T47D (cell line): Measurements from ENCODE around the gene HBD.

ENCODE experiments used
- DNase-seq, 2 experiments: peaks; one replicate each; pipeline versions ENCODE4 v3.0.0 to v3.0.0-alpha.2; 2011 to 2012; ENCODE audit warnings: low read depth in 1 of 2, low spot score in 1 of 2
- JUND ChIP-seq: IDR thresholded peaks from 2 replicates; pipeline ENCODE4 v1.6.1; 2012; ENCODE audit warnings: low read depth
- in situ Hi-C: cut with HindIII; loops from 2 replicates; pipeline ENCODE4 v1.10.0; 2016; ENCODE audit warnings: low sequenced_read_pairs, low pct_unique_long_range_greater_than_20kb

HBD gene

DNA sequence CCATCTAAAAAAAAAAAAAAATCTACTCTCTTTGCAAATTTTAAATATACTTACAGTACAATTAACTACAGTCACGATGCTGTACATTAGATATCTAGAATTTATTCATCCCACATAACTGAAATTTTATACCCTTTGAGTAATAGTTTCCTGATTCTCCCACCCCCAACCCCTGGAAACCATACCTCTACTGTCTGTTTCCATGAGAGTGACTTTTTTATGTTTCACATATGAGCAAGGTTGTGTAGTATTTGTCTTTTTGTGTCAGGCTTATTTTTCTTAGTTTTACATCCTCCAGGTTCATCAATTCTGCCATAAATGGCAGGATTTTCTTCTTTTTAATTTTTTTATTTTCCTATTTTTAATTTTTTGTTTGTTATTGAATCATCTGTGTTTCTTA is 10.6 kb downstream of the HBD start:
- no peak for TF ChIP-seq JUND
- in situ Hi-C loops = no loop called here
- DNase-seq = no peak

DNA sequence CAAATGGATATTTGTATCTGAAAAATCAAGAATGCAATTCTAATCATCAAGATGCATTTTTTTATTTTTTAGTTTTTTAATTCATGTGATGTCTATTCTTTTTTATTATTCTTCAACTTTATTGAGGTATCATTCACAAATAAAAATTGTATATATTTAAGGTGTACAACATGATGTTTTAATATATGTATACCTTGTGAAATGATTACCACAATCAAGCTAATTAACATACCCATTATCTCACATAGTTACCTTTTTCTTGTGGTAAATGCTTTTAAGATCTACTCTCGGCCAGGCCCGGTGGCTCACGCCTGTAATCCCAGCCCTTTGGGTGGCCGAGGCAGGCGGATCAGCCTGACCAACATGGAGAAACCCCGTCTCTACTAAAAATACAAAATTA is 11.1 kb downstream of the HBD start:
- in situ Hi-C loops = no loop called here
- DNase-seq = no peak
- TF ChIP-seq JUND = no peak

DNA sequence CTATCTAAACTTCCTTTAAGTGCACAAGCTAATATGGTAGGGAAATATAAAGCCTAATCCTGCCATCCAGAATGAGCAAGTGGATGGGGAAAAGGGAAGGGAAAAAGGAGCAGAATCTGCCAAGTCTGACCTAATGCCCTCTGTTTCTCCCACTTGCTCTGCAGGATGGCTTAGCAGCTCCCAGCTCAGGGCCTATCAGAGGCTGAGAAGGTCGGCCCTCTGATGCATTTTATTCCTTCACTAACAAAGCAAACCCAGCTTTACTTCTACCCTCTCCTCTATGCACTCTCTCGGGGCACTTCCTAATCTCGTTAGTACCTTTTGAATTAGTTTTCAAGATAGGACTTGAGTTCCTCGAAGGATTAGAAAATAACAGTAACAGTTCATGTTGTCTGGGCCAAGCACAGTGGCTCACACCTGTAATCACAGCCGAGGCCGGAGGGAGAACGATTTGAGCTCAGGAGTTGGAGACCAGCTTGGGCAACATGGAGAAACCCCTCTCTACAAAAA is 23.9 kb downstream of the HBD start:
- DNase-seq = no peak
- in situ Hi-C loops = no loop called here
- TF ChIP-seq JUND = no peak

DNA sequence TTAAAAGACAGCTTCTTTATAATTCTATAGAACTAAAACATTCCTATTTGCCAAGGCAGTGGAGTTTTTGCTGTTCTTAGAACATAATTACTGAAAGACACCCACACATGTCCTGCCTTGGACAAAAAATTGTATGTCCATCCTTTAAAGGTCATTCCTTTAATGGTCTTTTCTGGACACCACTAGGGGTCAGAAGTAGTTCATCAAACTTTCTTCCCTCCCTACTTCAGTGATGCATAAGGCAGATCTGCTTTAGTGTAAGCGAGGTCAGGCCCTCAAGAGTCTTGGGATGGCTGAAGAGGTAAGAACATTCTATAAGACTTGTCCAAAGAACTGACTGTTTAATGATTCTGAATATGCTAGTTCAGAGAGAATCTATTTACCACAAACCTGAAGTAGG is 29.5 kb downstream of the HBD start:
- TF ChIP-seq JUND = no peak
- in situ Hi-C loops = no loop called here
- DNase-seq = peak; percentile 19 to 51

DNA sequence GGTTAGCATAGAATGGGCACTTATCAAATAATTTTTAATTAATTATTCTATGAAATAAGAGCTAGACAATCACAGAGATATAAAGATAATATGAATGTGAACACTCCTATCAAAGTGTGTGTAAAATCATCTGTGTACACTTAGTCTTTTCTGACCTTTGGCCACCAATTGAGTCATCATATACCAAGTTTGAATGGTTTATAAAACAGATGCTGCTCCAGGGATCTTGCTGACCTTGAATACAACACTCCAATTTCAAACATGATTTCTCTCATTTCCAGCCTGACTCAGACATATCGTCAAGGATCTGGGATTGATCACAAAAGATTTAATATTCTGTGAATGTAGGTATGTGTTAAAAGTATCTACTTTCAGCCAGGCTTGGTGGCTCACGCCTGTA is 30.9 kb downstream of the HBD start:
- TF ChIP-seq JUND = no peak
- no peak for DNase-seq
- in situ Hi-C loops = no loop called here

DNA sequence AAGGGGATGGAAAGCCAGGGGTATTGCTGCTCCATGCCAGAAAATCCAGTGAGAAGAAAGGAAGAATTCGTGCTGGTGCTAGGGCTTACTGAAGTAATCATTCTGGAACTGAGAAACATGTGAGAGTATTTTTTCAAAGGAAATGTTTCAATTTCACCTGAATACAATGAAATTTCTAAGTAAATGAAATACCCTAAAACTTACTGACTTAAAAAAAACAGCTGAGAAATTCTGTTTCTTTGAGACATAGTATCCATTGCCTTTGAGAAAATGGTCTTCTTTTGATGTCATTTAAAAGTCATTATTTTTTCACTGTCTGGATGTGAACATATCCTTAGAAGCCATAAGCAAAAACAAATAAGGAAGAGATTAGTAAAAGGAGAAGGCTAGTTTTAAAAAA is 33.7 kb downstream of the HBD start, which contains the start of gene OR51V1:
TSS of gene OR51V1 (minus strand) at position 101 of the 400 bp plus-strand sequence. CDS start at position 101, 0 bp downstream.
- in situ Hi-C loops = no loop called here
- no peak for DNase-seq
- TF ChIP-seq JUND = no peak

DNA sequence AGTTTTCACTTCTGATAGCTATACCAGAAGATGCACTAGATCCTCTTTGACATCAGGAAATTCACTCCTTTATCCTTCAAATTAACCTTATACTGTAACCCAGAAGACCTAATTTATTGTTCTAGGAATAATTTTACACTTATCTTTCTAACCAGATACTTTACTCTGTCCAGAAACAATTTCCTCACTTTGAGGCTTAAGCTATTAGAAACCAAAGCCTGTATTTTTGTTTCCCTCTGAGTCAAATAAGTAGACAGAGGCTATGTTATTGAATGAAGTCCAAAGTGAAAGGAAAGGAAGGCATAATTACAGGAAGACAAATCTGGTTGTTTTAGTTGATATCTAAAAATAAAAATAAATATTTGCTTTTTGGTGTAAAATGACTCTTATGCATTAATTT is 36.0 kb downstream of the HBD start:
- in situ Hi-C loops = no loop called here
- no peak for TF ChIP-seq JUND
- DNase-seq = no peak

DNA sequence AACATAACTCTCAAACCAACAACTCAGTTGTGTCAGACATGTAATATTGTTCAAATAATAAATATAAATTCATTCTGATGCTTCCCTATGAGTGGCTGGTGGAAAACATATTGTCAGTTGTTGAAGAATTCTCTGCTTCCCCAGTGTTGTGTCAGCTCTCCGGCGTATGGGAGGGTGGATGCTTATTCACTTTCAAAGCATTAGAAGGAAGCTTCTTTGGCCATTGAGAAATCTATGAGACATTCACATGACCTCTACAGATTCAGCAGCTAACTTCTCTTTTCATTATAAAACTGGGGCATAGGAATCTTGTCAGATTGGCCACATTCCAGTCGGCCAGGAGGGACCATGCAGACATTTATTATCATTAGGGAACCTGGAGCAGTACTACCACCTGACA is 36.7 kb downstream of the HBD start:
- TF ChIP-seq JUND = no peak
- DNase-seq = no peak
- in situ Hi-C loops = no loop called here

DNA sequence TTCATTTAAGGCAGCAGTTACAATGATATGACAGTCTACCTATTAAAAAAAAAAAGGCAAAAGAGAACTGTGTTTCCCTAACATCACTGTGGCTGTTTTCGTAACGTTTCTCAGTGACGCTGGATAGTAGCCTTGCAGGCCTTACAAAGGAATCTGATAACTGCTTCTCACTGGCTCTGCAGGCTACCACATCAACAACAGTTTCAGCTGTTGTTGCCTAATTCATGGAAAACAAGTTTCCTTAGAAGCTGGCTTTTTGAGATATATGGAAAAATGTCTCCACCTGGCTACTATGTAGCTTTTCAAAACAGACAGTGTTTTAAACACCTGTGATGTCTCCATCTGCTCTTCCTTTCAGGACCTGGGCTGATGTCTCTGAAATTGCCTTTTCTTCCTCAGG is 37.6 kb downstream of the HBD start:
- in situ Hi-C loops = no loop called here
- no peak for TF ChIP-seq JUND
- no peak for DNase-seq

DNA sequence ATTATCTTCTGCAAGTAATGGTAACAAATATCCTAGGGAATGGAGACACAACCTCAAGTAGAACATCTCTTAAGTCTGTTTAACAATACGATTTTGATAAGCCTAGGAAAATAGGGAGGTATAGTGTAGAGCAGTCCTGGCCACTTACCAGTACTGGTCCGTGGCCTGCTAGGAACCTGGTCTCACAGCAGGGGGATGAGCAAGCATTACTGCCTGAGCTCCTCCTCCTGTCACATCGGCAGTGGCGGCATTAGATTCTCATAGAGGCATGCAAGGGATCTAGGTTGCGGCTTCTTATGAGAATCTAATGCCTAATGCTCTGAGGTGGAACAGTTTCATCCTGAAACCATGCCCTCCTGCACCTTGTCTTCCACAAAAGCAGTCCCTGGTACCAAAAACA is 38.2 kb downstream of the HBD start:
- TF ChIP-seq JUND = no peak
- in situ Hi-C loops = no loop called here
- DNase-seq = no peak

DNA sequence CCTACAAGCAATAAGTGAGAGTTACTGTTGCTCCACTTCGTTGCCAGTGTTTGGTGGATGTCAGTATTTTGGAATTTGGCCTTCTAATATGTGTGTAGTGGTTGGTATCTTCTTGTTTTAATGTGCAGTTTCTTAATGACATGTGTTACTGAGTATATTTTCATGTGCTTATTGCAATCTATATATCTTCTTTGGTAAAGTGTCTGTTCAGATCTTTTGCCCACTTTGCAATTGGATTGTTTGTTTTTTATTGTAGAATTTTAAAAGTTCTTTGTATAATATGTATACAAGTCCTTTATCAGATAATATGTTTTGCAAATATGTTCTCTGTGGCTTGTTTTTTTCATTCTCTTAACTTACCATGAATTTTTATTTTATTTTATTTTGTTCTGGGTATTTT is 41.5 kb downstream of the HBD start:
- no peak for DNase-seq
- no peak for TF ChIP-seq JUND
- in situ Hi-C loops = no loop called here

DNA sequence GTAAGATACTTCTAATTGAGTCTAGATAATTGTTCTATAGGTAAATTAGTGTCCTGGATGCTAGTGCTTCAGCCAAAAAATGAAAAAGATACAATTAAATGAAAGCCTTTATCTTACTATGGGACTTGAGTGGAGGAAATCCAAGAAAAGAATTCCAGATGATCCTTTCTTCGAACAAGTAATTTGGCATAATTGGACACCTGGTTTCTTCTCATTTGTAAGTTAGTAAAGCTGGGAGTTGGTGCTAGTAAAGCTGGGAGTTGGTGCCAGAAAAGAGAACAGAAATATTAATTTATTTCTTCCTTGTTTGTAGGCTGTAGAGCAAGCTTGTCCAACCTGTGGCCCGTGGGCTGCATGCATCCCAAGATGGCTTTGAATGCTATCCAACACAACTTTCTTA is 46.1 kb downstream of the HBD start:
- no peak for DNase-seq
- TF ChIP-seq JUND = no peak
- in situ Hi-C loops = no loop called here
